Natural killer cell (primary cell): ENCODE data around the gene PLEKHH1. TPM values are rescaled to one million over a fixed set of nuclear protein-coding genes. Genes with fewer than 3 reads are reported as not detected.

ENCODE experiments used
- ATAC-seq, 3 donors: fragments of 150-1000 bp in 2 of 3; fragments of 200-7000 bp in 1 of 3; cut with Tn5 transposase; 1 replicate in 1 of 3; 2 replicates in 2 of 3; pipeline ENCODE4 v1.10.0; 2021; ENCODE audit warnings: mild to moderate bottlenecking in 2 of 3, moderate library complexity in 2 of 3
- DNase-seq, 2 donors: peaks; one replicate each; pipeline versions ENCODE4 v3.0.0 to v3.0.0-alpha.2; 2013 to 2021; ENCODE audit warnings: mixed read lengths in 1 of 2
- H3K27ac ChIP-seq: one replicate; pipeline ENCODE4 v1.5.1; 2013; ENCODE audit warnings: mild to moderate bottlenecking, low read length
- H3K27me3 ChIP-seq: one replicate; pipeline ENCODE4 v1.6.1; 2013; ENCODE audit warnings: low read length; ENCODE audit not compliant: control insufficient read depth, insufficient read depth
- H3K36me3 ChIP-seq: one replicate; pipeline ENCODE4 v1.6.1; 2013; ENCODE audit warnings: low read length; ENCODE audit not compliant: control insufficient read depth, insufficient read depth
- H3K4me1 ChIP-seq: one replicate; pipeline ENCODE4 v1.6.1; 2013; ENCODE audit warnings: low read length; ENCODE audit not compliant: control insufficient read depth, insufficient read depth
- H3K4me3 ChIP-seq: one replicate; pipeline ENCODE4 v1.5.1; 2013; ENCODE audit warnings: low read length
- H3K9me3 ChIP-seq: one replicate; pipeline ENCODE4 v1.6.1; 2013; ENCODE audit warnings: low read length; ENCODE audit not compliant: control insufficient read depth, insufficient read depth
- H3K27ac Mint-ChIP-seq, 2 donors: one replicate each; pipeline ENCODE4 v1.8.0; 2022; ENCODE audit warnings: mild to moderate bottlenecking in 2 of 2, mixed read lengths in 2 of 2, moderate library complexity in 1 of 2
- H3K27me3 Mint-ChIP-seq, 2 donors: one replicate each; pipeline ENCODE4 v1.8.0; 2022; ENCODE audit warnings: low read depth in 2 of 2, mixed read lengths in 2 of 2
- H3K36me3 Mint-ChIP-seq: one replicate; pipeline ENCODE4 v1.8.0; 2022; ENCODE audit warnings: mixed read lengths
- H3K4me1 Mint-ChIP-seq, 2 donors: one replicate each; pipeline ENCODE4 v1.8.0; 2022; ENCODE audit warnings: mixed read lengths in 2 of 2
- H3K4me3 Mint-ChIP-seq: one replicate; pipeline ENCODE4 v1.8.0; 2022; ENCODE audit warnings: mild to moderate bottlenecking, moderate library complexity, mixed read lengths
- H3K9me3 Mint-ChIP-seq, 2 donors: one replicate each; pipeline ENCODE4 v1.8.0; 2022; ENCODE audit warnings: mixed read lengths in 2 of 2
- WGBS: methylation state at CpG from one replicate; pipeline ENCODE4 v1.1.7; 2013; ENCODE audit warnings: missing lambda C conversion rate; ENCODE audit not compliant: insufficient coverage; 5-methylcytosine and 5-hydroxymethylcytosine counted together
- intact Hi-C: fragments of 100-400 bp; cut with micrococcal nuclease; formaldehyde crosslinking; loops from one replicate; pipeline ENCODE4 v1.14.2; 2022
- total RNA-seq, 4 donors: library from RNA; stranded (reverse); fragments of 120-200 nt in 1 of 4; gene quantifications; one replicate each; pipeline versions ENCODE4 v1.2.3 to v1.2.4, GENCODE V29; 2013 to 2022
- TF ChIP-seq, protein P1 (sequence below): fragments of 200-600 bp; IDR thresholded peaks from one replicate; pipeline ENCODE4 v1.8.0; 2022; ENCODE audit warnings: antibody characterized with exemption

Gene PLEKHH1
- total RNA-seq, 3 donors from 2014 or later (not counting 1 experiment from before 2014, with no cell fraction given) = not detected

DNA sequence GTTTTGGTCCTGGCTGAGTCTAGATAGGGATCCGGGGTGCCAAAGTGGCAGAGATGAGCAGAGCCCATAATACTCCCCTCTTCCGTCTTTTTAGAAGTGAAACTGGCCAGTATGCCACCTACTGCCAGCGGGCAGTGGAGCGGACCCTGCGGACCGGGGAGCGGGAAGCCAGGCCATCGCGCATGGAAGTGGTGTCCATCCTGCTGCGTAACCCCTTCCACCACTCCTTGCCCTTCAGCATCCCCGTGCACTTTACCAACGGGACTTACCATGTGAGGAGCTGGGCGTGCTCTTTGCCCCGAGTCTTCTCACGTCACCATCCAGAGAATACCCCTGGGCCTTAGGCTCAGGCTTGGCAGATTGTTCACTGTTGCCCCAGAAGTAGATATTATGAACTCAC is 46.0 kb downstream of the PLEKHH1 start:
- no peak for DNase-seq
- H3K4me1 ChIP-seq = no peaks in the 10 kb centered on the region
- no peaks in the 10 kb centered on the region for H3K27me3 ChIP-seq
- Mint-ChIP-seq H3K4me3 (no peak overlapping the region), H3K27ac (no peak overlapping the region), H3K4me1 (no peaks in the 10 kb centered on the region), H3K9me3 (no peaks in the 10 kb centered on the region), H3K27me3 (no peaks in the 10 kb centered on the region), H3K36me3 (no peaks in the 10 kb centered on the region)
- TF ChIP-seq, protein P1, sequence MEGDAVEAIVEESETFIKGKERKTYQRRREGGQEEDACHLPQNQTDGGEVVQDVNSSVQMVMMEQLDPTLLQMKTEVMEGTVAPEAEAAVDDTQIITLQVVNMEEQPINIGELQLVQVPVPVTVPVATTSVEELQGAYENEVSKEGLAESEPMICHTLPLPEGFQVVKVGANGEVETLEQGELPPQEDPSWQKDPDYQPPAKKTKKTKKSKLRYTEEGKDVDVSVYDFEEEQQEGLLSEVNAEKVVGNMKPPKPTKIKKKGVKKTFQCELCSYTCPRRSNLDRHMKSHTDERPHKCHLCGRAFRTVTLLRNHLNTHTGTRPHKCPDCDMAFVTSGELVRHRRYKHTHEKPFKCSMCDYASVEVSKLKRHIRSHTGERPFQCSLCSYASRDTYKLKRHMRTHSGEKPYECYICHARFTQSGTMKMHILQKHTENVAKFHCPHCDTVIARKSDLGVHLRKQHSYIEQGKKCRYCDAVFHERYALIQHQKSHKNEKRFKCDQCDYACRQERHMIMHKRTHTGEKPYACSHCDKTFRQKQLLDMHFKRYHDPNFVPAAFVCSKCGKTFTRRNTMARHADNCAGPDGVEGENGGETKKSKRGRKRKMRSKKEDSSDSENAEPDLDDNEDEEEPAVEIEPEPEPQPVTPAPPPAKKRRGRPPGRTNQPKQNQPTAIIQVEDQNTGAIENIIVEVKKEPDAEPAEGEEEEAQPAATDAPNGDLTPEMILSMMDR = no peak
- no peak overlapping the region for H3K27ac ChIP-seq
- H3K4me3 ChIP-seq = no peak overlapping the region
- intact Hi-C loops = no loop called here
- no peaks in the 10 kb centered on the region for H3K9me3 ChIP-seq
- no peaks in the 10 kb centered on the region for H3K36me3 ChIP-seq
- WGBS = 75% methylated on average over 15 of the region's 15 CpGs
- ATAC-seq = no peak

DNA sequence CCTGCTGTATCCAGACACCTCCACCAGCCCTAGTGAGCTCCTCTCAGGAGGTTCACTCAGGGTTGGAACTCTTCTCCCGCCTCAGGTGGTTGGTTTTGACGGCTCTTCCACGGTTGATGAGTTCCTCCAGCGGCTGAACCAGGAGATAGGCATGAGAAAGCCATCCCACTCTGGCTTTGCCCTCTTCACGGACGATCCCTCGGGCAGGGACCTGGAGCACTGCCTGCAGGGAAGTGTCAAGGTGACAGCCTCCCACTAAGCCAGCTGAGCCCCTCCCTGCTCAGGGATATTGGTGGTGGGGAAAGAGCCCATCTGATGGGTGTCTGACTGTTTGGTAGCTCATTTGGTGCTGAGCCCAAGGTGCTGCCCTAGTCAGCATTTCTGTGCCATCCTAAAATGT is 46.5 kb downstream of the PLEKHH1 start:
- Histone ChIP-seq H3K4me3 (no peak overlapping the region), H3K9me3 (no peaks in the 10 kb centered on the region), H3K4me1 (no peaks in the 10 kb centered on the region), H3K36me3 (no peaks in the 10 kb centered on the region), H3K27me3 (no peaks in the 10 kb centered on the region), H3K27ac (no peak overlapping the region)
- Mint-ChIP-seq H3K36me3 (no peaks in the 10 kb centered on the region), H3K27ac (no peak overlapping the region), H3K4me3 (no peak overlapping the region), H3K4me1 (no peaks in the 10 kb centered on the region), H3K27me3 (no peaks in the 10 kb centered on the region), H3K9me3 (no peaks in the 10 kb centered on the region)
- TF ChIP-seq, protein P1 = no peak
- no peak for DNase-seq
- ATAC-seq = no peak
- intact Hi-C loops = no loop called here
- 90% methylated on average over 7 of the region's 7 CpGs for WGBS

DNA sequence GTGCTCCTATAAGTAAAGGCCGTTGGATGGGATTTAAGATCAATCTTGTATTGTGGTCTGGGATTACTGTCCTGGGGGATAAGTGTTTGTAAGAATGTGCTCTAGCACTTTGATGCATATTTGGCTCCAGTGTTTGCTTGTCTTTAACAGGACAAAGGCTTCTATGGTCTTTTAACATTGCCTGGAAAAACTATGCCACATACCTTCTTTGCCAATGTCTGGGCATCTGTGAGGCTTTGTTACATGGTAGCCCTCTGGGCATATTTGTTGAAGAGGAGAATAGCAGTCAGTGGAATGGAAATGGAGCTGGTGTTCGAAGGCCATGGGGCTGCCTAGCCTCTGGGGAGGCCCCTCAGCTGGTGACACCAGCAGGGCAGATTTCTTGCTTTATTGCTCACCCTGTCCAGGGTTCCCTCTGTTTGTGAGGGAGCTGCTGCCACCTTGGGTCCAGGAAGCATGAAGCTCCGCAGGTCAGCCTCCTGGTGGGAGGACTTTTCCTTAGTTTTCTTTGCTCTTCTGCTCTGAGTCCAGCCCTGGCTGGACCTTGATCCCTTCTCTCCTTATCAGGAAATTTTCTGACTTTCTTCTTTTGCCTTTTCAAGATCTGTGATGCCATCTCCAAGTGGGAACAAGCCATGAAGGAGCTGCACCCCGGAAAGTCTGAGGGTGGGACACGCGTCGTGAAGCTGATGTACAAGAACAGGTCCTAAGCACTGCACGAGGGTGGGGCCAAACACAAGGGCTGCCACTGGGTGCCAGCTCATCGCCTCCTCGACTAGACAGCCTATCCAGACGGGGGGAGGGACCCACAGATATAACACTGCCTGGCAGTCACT is 47.5 kb downstream of the PLEKHH1 start:
- Mint-ChIP-seq H3K27me3 (no peaks in the 10 kb centered on the region), H3K9me3 (no peaks in the 10 kb centered on the region), H3K4me3 (no peak overlapping the region), H3K4me1 (no peaks in the 10 kb centered on the region), H3K36me3 (no peaks in the 10 kb centered on the region), H3K27ac (no peak overlapping the region)
- H3K36me3 ChIP-seq = no peaks in the 10 kb centered on the region
- no peaks in the 10 kb centered on the region for H3K27me3 ChIP-seq
- no peak overlapping the region for H3K27ac ChIP-seq
- H3K4me1 ChIP-seq = no peaks in the 10 kb centered on the region
- WGBS = 82% methylated on average over 11 of the region's 11 CpGs
- H3K4me3 ChIP-seq = no peak overlapping the region
- intact Hi-C loops = no loop called here
- TF ChIP-seq, protein P1 = no peak
- no peak for ATAC-seq
- H3K9me3 ChIP-seq = no peaks in the 10 kb centered on the region
- no peak for DNase-seq

DNA sequence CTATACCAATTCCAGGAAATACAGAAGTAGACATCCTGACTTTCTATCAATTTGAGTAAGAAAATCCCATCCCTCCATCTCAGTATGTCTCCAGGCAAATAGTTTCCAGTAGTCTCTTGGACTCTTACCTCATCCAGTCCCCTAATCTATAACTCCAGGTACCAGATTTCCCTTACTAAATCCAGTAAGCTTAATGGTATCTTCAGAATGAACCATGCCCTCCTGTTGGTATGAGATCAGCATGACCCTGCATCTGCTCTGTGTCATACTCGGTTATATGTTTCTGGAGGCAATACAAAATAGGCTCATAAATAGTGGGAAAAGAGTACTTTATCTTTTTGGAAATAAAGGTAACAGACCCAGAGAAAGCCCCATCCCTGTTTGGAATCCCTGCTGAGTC is 48.6 kb downstream of the PLEKHH1 start:
- no peaks in the 10 kb centered on the region for H3K27me3 ChIP-seq
- TF ChIP-seq, protein P1 = no peak
- ATAC-seq (no peak), DNase-seq (no peak)
- no peak overlapping the region for H3K4me3 Mint-ChIP-seq
- WGBS = 90% methylated on average over 1 of the region's 1 CpG
- no peaks in the 10 kb centered on the region for H3K27me3 Mint-ChIP-seq
- no peaks in the 10 kb centered on the region for H3K36me3 ChIP-seq
- H3K27ac Mint-ChIP-seq = no peak overlapping the region
- intact Hi-C loops = no loop called here
- H3K9me3 Mint-ChIP-seq = no peaks in the 10 kb centered on the region
- H3K36me3 Mint-ChIP-seq = no peaks in the 10 kb centered on the region
- no peaks in the 10 kb centered on the region for H3K4me1 Mint-ChIP-seq
- H3K27ac ChIP-seq = no peak overlapping the region
- H3K9me3 ChIP-seq = no peaks in the 10 kb centered on the region
- H3K4me3 ChIP-seq = no peak overlapping the region
- no peaks in the 10 kb centered on the region for H3K4me1 ChIP-seq
